Endodermal cell (in vitro differentiated cells): Measurements from ENCODE around the gene SLC47A2. TPM values are rescaled to one million over a fixed set of nuclear protein-coding genes. Genes with fewer than 3 reads are reported as not detected.

Experiments used
- DNase-seq: peaks from one replicate; pipeline ENCODE4 v3.0.0-alpha.2; 2017
- H3K27ac ChIP-seq: 2 replicates; pipeline ENCODE4 v1.5.1; 2013; ENCODE audit warnings: mild to moderate bottlenecking, low read depth, low read length, moderate library complexity
- H3K27me3 ChIP-seq: 2 replicates; pipeline ENCODE4 v1.6.1; 2013; ENCODE audit warnings: mild to moderate bottlenecking, low read length, moderate library complexity; ENCODE audit not compliant: insufficient read depth, control insufficient read depth, poor library complexity, severe bottlenecking
- H3K36me3 ChIP-seq: 2 replicates; pipeline ENCODE4 v1.7.0; 2013; ENCODE audit warnings: mild to moderate bottlenecking, low read length, moderate library complexity; ENCODE audit not compliant: control insufficient read depth, insufficient read depth
- H3K4me1 ChIP-seq: one replicate; pipeline ENCODE4 v1.7.0; 2013; ENCODE audit warnings: low read length; ENCODE audit not compliant: control insufficient read depth, insufficient read depth
- H3K4me3 ChIP-seq: 2 replicates; pipeline ENCODE4 v1.5.1; 2013; ENCODE audit warnings: mild to moderate bottlenecking, low read length, moderate library complexity
- H3K9ac ChIP-seq: 2 replicates; pipeline ENCODE4 v1.6.1; 2013; ENCODE audit warnings: mild to moderate bottlenecking, low read length, moderate library complexity; ENCODE audit not compliant: poor library complexity, severe bottlenecking; ENCODE audit errors: extremely low read depth
- H3K9me3 ChIP-seq: 2 replicates; pipeline ENCODE4 v1.6.1; 2013; ENCODE audit warnings: mild to moderate bottlenecking, low read length, moderate library complexity; ENCODE audit not compliant: control insufficient read depth
- H3K27ac Mint-ChIP-seq: 2 replicates; pipeline ENCODE4 v1.8.0; 2020; ENCODE audit warnings: mixed read lengths
- H3K27me3 Mint-ChIP-seq: 2 replicates; pipeline ENCODE4 v1.8.0; 2021; ENCODE audit warnings: mild to moderate bottlenecking, mixed read lengths; ENCODE audit not compliant: insufficient read depth
- H3K36me3 Mint-ChIP-seq: 2 replicates; pipeline ENCODE4 v1.8.0; 2020; ENCODE audit warnings: low read depth, mixed read lengths
- H3K4me1 Mint-ChIP-seq: 2 replicates; pipeline ENCODE4 v1.8.0; 2020; ENCODE audit warnings: mixed read lengths
- H3K4me3 Mint-ChIP-seq: 2 replicates; pipeline ENCODE4 v1.8.0; 2020; ENCODE audit warnings: mild to moderate bottlenecking, moderate library complexity, mixed read lengths
- H3K9me3 Mint-ChIP-seq: 2 replicates; pipeline ENCODE4 v1.8.0; 2020; ENCODE audit warnings: mild to moderate bottlenecking, mixed read lengths
- WGBS, 2 experiments: methylation state at CpG; one replicate each; pipeline versions ENCODE4 v1.1.5 to v1.1.7; 2013; ENCODE audit warnings: missing lambda C conversion rate in 2 of 2, mixed read lengths in 1 of 2; ENCODE audit not compliant: insufficient coverage in 1 of 2, insufficient read length in 1 of 2; 5-methylcytosine and 5-hydroxymethylcytosine counted together
- total RNA-seq, 2 donors: library from RNA; stranded (reverse); fragmentation: NEBNext Ultra II Directional in 1 of 2; extraction: Animal tissue kit (Norgen Biotek cat#: 25700) in 1 of 2; gene quantifications; 2 replicates in 1 of 2; 3 replicates in 1 of 2; pipeline ENCODE4 v1.2.1, GENCODE V29; 2021
- TF ChIP-seq, protein P1 (sequence below): fragments of 200-600 bp; sonication (generic); conservative IDR thresholded peaks from 2 replicates; pipeline ENCODE4 v1.5.0; 2021; ENCODE audit warnings: antibody characterized with exemption, mild to moderate bottlenecking

Gene SLC47A2
- total RNA-seq, 2 donors from 2014 or later, result not detected

DNA sequence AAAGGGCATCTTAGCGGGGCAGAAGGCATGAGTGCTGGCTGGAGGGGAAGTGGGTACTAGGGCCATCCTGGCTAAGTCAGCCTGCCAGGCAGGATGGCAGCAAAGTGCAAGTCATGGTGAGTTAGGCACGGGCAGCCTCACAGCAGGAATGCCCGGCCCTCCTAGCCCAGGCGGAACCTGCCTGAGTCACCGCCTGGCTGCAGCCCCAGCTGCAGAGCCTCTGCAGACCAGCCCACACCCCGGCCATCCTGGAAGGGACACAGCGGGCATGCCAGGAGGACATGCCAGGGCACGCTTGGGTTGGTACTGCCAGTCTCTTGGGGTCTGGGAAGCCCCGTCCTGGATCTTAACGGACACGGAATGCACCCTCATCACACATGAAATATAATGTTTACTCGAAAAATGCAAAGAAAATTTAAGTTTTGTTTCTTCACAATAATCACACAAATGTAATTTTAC is 36.7 kb upstream of the SLC47A2 start:
- H3K4me3 Mint-ChIP-seq, result no peak overlapping the region
- Histone ChIP-seq H3K9ac (no peak overlapping the region), H3K4me3 (no peak overlapping the region), H3K27me3 (no peaks in the 10 kb centered on the region), H3K27ac (no peak overlapping the region), H3K9me3 (no peaks in the 10 kb centered on the region), H3K36me3 (no peaks in the 10 kb centered on the region), H3K4me1 (no peaks in the 10 kb centered on the region)
- H3K27ac Mint-ChIP-seq, result peak overlapping the region; percentile 13
- no peak for DNase-seq
- no peaks in the 10 kb centered on the region for H3K36me3 Mint-ChIP-seq
- H3K4me1 Mint-ChIP-seq, result peaks cover 7% of the 10 kb centered on the region
- no peaks in the 10 kb centered on the region for H3K9me3 Mint-ChIP-seq
- TF ChIP-seq, protein P1, sequence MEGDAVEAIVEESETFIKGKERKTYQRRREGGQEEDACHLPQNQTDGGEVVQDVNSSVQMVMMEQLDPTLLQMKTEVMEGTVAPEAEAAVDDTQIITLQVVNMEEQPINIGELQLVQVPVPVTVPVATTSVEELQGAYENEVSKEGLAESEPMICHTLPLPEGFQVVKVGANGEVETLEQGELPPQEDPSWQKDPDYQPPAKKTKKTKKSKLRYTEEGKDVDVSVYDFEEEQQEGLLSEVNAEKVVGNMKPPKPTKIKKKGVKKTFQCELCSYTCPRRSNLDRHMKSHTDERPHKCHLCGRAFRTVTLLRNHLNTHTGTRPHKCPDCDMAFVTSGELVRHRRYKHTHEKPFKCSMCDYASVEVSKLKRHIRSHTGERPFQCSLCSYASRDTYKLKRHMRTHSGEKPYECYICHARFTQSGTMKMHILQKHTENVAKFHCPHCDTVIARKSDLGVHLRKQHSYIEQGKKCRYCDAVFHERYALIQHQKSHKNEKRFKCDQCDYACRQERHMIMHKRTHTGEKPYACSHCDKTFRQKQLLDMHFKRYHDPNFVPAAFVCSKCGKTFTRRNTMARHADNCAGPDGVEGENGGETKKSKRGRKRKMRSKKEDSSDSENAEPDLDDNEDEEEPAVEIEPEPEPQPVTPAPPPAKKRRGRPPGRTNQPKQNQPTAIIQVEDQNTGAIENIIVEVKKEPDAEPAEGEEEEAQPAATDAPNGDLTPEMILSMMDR, result no peak
- peaks cover 4% of the 10 kb centered on the region for H3K27me3 Mint-ChIP-seq
- WGBS, 2 experiments, result 91% methylated on average over 9 to 12 of the region's 12 CpGs

DNA sequence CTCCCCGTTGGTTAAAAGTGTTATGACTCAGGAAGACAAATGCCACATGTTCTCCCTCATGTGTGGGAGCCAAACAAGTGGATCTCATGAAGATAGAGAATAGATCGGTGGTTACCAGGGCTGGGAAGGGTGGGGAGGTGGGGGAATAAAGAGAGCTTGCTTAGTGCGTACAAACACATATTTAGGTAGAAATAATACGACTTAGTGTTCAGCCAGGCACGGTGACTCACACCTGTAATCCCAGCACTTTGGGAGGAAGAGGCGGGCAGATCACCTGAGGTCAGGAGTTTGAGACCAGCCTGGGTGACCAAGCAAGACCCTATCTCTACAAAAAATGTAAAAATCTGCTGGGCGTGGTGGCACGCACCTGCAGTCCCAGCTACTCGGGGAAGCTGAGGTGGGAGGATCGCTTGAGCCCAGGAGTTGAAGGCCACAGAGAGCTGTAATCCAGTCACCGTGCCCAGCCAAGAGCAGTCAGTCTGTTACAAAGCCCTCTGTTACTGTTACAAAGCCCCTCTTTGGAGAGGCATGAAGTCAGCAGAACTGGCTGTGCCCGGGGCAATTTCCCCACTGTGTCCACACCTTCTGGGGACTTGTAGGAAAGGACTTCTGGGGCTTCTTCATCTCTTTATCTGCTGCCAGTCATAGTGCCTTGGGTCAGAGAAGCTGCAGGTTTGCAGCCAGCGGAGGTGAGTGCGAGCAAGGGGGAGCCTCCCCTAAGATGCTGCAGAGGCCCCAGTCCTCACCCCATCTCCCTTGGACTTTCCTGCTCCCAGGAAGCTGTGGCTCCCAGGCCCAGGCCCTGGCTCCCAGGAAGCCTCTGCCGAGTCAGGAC is 36.0 kb upstream of the SLC47A2 start:
- no peaks in the 10 kb centered on the region for H3K27me3 ChIP-seq
- no peak overlapping the region for H3K4me3 ChIP-seq
- H3K36me3 ChIP-seq, result no peaks in the 10 kb centered on the region
- Mint-ChIP-seq H3K27ac (peak overlapping the region; percentile 13), H3K27me3 (peaks cover 4% of the 10 kb centered on the region), H3K9me3 (no peaks in the 10 kb centered on the region), H3K4me1 (peaks cover 7% of the 10 kb centered on the region), H3K36me3 (no peaks in the 10 kb centered on the region), H3K4me3 (no peak overlapping the region)
- no peak for DNase-seq
- TF ChIP-seq, protein P1, result no peak
- no peaks in the 10 kb centered on the region for H3K9me3 ChIP-seq
- no peak overlapping the region for H3K9ac ChIP-seq
- no peaks in the 10 kb centered on the region for H3K4me1 ChIP-seq
- 91 to 92% methylated on average over 14 to 15 of the region's 15 CpGs for WGBS, 2 experiments
- no peak overlapping the region for H3K27ac ChIP-seq

DNA sequence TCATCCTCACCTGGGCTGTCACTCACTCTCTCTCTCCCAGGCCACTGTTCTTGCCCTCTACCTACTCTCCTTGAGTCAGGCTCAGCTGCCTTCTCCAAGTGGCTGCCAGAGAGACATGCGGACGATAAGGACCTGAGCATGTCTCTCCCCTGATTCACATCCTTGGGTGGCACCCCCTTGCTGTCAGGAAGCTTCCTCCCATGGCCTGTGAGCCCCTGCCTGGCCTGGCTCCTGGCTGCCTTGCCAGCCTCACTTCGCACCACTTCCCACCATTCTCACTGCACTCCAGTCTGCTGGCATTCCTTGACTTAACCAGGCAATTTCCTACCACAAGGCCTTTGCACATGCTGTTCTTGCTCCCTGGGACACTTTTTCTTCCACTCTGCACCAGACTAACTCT is 34.5 kb upstream of the SLC47A2 start:
- no peak for DNase-seq
- 92 to 100% methylated on average over 2 to 3 of the region's 3 CpGs for WGBS, 2 experiments
- Histone ChIP-seq H3K4me1 (no peaks in the 10 kb centered on the region), H3K27ac (no peak overlapping the region), H3K4me3 (no peak overlapping the region), H3K36me3 (no peaks in the 10 kb centered on the region), H3K9me3 (no peaks in the 10 kb centered on the region), H3K9ac (no peak overlapping the region), H3K27me3 (no peaks in the 10 kb centered on the region)
- no peak overlapping the region for H3K4me3 Mint-ChIP-seq
- H3K4me1 Mint-ChIP-seq, result peaks cover 4% of the 10 kb centered on the region
- no peaks in the 10 kb centered on the region for H3K36me3 Mint-ChIP-seq
- H3K27me3 Mint-ChIP-seq, result peaks cover 5% of the 10 kb centered on the region
- no peak overlapping the region for H3K27ac Mint-ChIP-seq
- no peaks in the 10 kb centered on the region for H3K9me3 Mint-ChIP-seq
- TF ChIP-seq, protein P1, result no peak
